ENCODE results near the gene SGCD. TPM values are rescaled to one million over a fixed set of nuclear protein-coding genes. Genes with fewer than 3 reads are reported as not detected.

The SGCD gene
- total RNA-seq, 1 donor = 13.8 TPM

DNA sequence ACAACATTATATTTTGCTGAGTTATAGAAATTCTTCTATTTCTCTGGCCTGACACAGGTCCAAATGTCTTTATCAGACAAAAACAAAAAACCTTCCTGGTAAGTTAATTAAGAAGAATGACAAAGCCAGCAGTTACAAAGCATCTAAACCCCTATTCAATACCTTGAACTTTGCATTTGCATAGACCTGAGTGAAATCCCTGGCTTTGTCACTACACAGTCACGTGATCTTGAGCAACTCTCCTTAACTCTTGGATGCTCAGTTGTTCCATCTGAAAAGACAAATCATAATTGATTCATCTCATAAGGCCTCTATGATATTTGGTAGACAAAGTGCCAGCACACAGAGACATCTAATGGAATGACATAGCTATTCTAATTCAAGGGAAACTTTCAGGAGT is 356.5 kb downstream of the SGCD start:
- no peak for DNase-seq (ENCODE audit: low read depth)
- TF ChIP-seq CTCF (IDR thresholded peaks at IDR 0.05; ENCODE audit: insufficient read depth, low read depth, low read length) = no peak

DNA sequence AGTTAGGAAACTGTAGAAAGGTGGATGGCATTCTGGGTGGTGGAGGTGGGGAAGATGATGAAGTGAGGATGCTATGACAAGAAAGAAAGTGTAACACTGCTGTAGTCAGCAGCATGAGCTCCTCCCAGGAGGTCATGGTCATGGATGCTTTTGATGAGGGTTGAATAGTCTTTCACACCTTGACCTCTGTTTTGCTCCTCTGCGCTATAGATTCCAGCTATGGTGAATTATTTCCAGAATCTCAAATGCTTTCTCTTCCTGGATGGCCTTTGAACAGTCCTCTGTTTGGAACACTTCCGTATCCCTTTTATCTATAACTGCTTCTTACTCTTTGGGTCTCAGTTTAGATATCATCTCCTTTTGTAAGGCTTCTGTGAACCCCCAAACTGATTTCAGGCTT is 357.3 kb downstream of the SGCD start:
- DNase-seq (ENCODE audit: low read depth) = no peak
- no peak for TF ChIP-seq CTCF (IDR thresholded peaks at IDR 0.05; ENCODE audit: insufficient read depth, low read depth, low read length)

More for the DNA sequence above, 356.5 kb downstream of the SGCD start:
- no peak overlapping the region for H3K4me3 ChIP-seq (ENCODE audit: low read depth, low read length)

GRCh38 chr5:156685481-156685880 is 358.5 kb downstream of the SGCD start:
- H3K4me3 ChIP-seq (ENCODE audit: low read depth, low read length) = no peak overlapping the region
- no peak for DNase-seq (ENCODE audit: low read depth)
- no peak for TF ChIP-seq CTCF (IDR thresholded peaks at IDR 0.05; ENCODE audit: insufficient read depth, low read depth, low read length)

More for the DNA sequence above, 357.3 kb downstream of the SGCD start:
- no peak overlapping the region for H3K4me3 ChIP-seq (ENCODE audit: low read depth, low read length)

GRCh38 chr5:156686380-156686779 is 359.4 kb downstream of the SGCD start:
- no peak for DNase-seq (ENCODE audit: low read depth)
- H3K4me3 ChIP-seq (ENCODE audit: low read depth, low read length) = no peak overlapping the region
- no peak for TF ChIP-seq CTCF (IDR thresholded peaks at IDR 0.05; ENCODE audit: insufficient read depth, low read depth, low read length)

DNA sequence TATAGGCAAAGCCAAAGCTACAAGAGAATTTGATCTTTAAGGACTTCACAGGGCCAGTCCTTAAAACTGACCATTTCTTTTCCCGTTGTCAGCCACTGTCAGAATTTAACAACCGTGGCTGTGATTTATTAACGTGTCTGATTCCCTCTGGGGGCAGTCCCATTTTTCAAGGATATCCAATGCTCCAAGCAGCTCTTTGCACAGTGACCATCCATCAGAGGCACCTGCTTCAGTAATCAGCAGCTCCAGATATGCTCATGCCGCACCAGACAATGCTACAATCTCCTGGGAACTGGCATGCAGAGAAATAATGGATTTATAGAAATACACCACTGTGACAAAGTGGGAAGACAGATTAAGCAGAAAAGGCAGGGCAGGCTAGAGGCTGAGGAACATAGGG is 359.8 kb downstream of the SGCD start:
- no peak for DNase-seq (ENCODE audit: low read depth)
- no peak for TF ChIP-seq CTCF (IDR thresholded peaks at IDR 0.05; ENCODE audit: insufficient read depth, low read depth, low read length)
- H3K4me3 ChIP-seq (ENCODE audit: low read depth, low read length) = no peak overlapping the region

DNA sequence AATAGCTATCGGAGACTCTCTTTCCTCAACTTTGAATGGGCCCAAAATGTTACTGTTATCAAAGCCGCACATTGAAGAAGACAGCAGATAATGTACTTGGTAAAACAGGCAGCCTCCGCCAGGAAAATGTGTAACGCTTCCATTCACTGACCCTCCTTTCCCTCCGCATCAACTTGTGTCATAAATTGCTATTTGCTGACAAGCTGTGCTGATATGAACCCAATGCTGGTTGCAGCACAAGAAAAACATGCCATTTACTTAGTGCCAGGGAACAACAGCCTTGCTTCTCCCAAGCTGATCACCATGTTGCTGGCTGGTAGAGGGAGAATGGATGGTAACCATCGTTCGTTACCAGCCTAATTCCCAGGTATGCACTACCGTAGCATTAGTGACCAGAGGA is 360.6 kb downstream of the SGCD start:
- TF ChIP-seq CTCF (IDR thresholded peaks at IDR 0.05; ENCODE audit: insufficient read depth, low read depth, low read length) = no peak
- DNase-seq (ENCODE audit: low read depth) = no peak
- no peak overlapping the region for H3K4me3 ChIP-seq (ENCODE audit: low read depth, low read length)

GRCh38 chr5:156691572-156691971 is 364.6 kb downstream of the SGCD start:
- H3K4me3 ChIP-seq (ENCODE audit: low read depth, low read length) = no peak overlapping the region
- DNase-seq (ENCODE audit: low read depth) = no peak
- TF ChIP-seq CTCF (IDR thresholded peaks at IDR 0.05; ENCODE audit: insufficient read depth, low read depth, low read length) = no peak

All from fibroblast of villous mesenchyme (primary cell).